ENCODE results near the gene ALKBH2.

Gene ALKBH2

GRCh38 chr12:109113661-109114321 is 20.5 kb upstream of the ALKBH2 start:
- Histone ChIP-seq H3K27me3 (ENCODE audit: control insufficient read depth, insufficient read depth, low read length) (no peaks in the 10 kb centered on the region), H3K27ac (ENCODE audit: low read length) (no peak overlapping the region), H3K4me3 (ENCODE audit: low read length) (no peak overlapping the region), H3K36me3 (ENCODE audit: control insufficient read depth, insufficient read depth, low read length) (peaks cover 4% of the 10 kb centered on the region; the same call in 1 of the 2 replicates), H3K9me3 (ENCODE audit: control insufficient read depth, insufficient read depth, low read length) (no peaks in the 10 kb centered on the region), H3K4me1 (ENCODE audit: control insufficient read depth, insufficient read depth, low read length) (peaks cover 3% of the 10 kb centered on the region; the same call in 1 of the 2 replicates)
- WGBS (ENCODE audit: insufficient coverage, insufficient read length): no CpG with 5 or more reads among the region's 5 CpGs
- no peak for DNase-seq (ENCODE audit: low read depth, low spot score)

- Histone ChIP-seq H3K4me1 (ENCODE audit: control insufficient read depth, insufficient read depth, low read length) (peaks cover 3% of the 10 kb centered on the region; the same call in 1 of the 2 replicates), H3K36me3 (ENCODE audit: control insufficient read depth, insufficient read depth, low read length) (peaks cover 4% of the 10 kb centered on the region; the same call in 1 of the 2 replicates), H3K27me3 (ENCODE audit: control insufficient read depth, insufficient read depth, low read length) (no peaks in the 10 kb centered on the region), H3K27ac (ENCODE audit: low read length) (no peak overlapping the region), H3K9me3 (ENCODE audit: control insufficient read depth, insufficient read depth, low read length) (no peaks in the 10 kb centered on the region), H3K4me3 (ENCODE audit: low read length) (no peak overlapping the region)
- no peak for DNase-seq (ENCODE audit: low read depth, low spot score)
- no CpG with 5 or more reads among the region's 11 CpGs for WGBS (ENCODE audit: insufficient coverage, insufficient read length)
These were observed 19.6 kb upstream of the ALKBH2 start for GRCh38 chr12:109112720-109113465.

- WGBS (ENCODE audit: insufficient coverage, insufficient read length): no CpG with 5 or more reads among the region's 28 CpGs
- peak overlapping the region; percentile 51; the same call in 1 of the 2 replicates for H3K4me3 ChIP-seq (ENCODE audit: low read length)
- H3K27me3 ChIP-seq (ENCODE audit: control insufficient read depth, insufficient read depth, low read length): no peaks in the 10 kb centered on the region
- H3K4me1 ChIP-seq (ENCODE audit: control insufficient read depth, insufficient read depth, low read length): peaks cover 3% of the 10 kb centered on the region; the same call in 1 of the 2 replicates
- no peaks in the 10 kb centered on the region for H3K9me3 ChIP-seq (ENCODE audit: control insufficient read depth, insufficient read depth, low read length)
- H3K36me3 ChIP-seq (ENCODE audit: control insufficient read depth, insufficient read depth, low read length): peaks cover 10% of the 10 kb centered on the region; the same call in 1 of the 2 replicates
- no peak overlapping the region for H3K27ac ChIP-seq (ENCODE audit: low read length)
- peak; percentile 61 for DNase-seq (ENCODE audit: low read depth, low spot score)
These were observed 17.8 kb upstream of the ALKBH2 start for GRCh38 chr12:109110988-109111495.

- WGBS (ENCODE audit: insufficient coverage, insufficient read length): no CpG with 5 or more reads among the region's 6 CpGs
- Histone ChIP-seq H3K27ac (ENCODE audit: low read length) (no peak overlapping the region), H3K36me3 (ENCODE audit: control insufficient read depth, insufficient read depth, low read length) (peaks cover 21% of the 10 kb centered on the region; the same call in 1 of the 2 replicates), H3K27me3 (ENCODE audit: control insufficient read depth, insufficient read depth, low read length) (no peaks in the 10 kb centered on the region), H3K4me3 (ENCODE audit: low read length) (no peak overlapping the region), H3K9me3 (ENCODE audit: control insufficient read depth, insufficient read depth, low read length) (no peaks in the 10 kb centered on the region), H3K4me1 (ENCODE audit: control insufficient read depth, insufficient read depth, low read length) (0 out of 2 replicates have a peak, but pooled peaks cover 2% of the 10 kb centered on the region)
- no peak for DNase-seq (ENCODE audit: low read depth, low spot score)
These were observed 16.6 kb upstream of the ALKBH2 start for GRCh38 chr12:109109746-109110350.

- no CpG with 5 or more reads among the region's 5 CpGs for WGBS (ENCODE audit: insufficient coverage, insufficient read length)
- peaks cover 33% of the 10 kb centered on the region for H3K36me3 ChIP-seq (ENCODE audit: control insufficient read depth, insufficient read depth, low read length)
These were observed 11.9 kb upstream of the ALKBH2 start for GRCh38 chr12:109105176-109105575.

GRCh38 chr12:109102491-109102890 is 9.2 kb upstream of the ALKBH2 start:
- Histone ChIP-seq H3K27me3 (ENCODE audit: control insufficient read depth, insufficient read depth, low read length) (no peaks in the 10 kb centered on the region), H3K27ac (ENCODE audit: low read length) (no peak overlapping the region), H3K36me3 (ENCODE audit: control insufficient read depth, insufficient read depth, low read length) (peaks cover 36% of the 10 kb centered on the region), H3K4me1 (ENCODE audit: control insufficient read depth, insufficient read depth, low read length) (no peaks in the 10 kb centered on the region), H3K4me3 (ENCODE audit: low read length) (no peak overlapping the region), H3K9me3 (ENCODE audit: control insufficient read depth, insufficient read depth, low read length) (no peaks in the 10 kb centered on the region)
- no peak for DNase-seq (ENCODE audit: low read depth, low spot score)
- no CpG with 5 or more reads among the region's 3 CpGs for WGBS (ENCODE audit: insufficient coverage, insufficient read length)

More at GRCh38 chr12:109105176-109105575, 11.9 kb upstream of the ALKBH2 start:
- Histone ChIP-seq H3K4me1 (ENCODE audit: control insufficient read depth, insufficient read depth, low read length) (no peaks in the 10 kb centered on the region), H3K9me3 (ENCODE audit: control insufficient read depth, insufficient read depth, low read length) (no peaks in the 10 kb centered on the region), H3K27ac (ENCODE audit: low read length) (no peak overlapping the region), H3K27me3 (ENCODE audit: control insufficient read depth, insufficient read depth, low read length) (no peaks in the 10 kb centered on the region), H3K4me3 (ENCODE audit: low read length) (no peak overlapping the region)
- no peak for DNase-seq (ENCODE audit: low read depth, low spot score)

GRCh38 chr12:109100741-109101140 is 7.5 kb upstream of the ALKBH2 start:
- H3K4me1 ChIP-seq (ENCODE audit: control insufficient read depth, insufficient read depth, low read length): peaks cover 1% of the 10 kb centered on the region; the same call in 1 of the 2 replicates
- no peaks in the 10 kb centered on the region for H3K9me3 ChIP-seq (ENCODE audit: control insufficient read depth, insufficient read depth, low read length)
- H3K36me3 ChIP-seq (ENCODE audit: control insufficient read depth, insufficient read depth, low read length): peaks cover 27% of the 10 kb centered on the region
- no CpG with 5 or more reads among the region's 4 CpGs for WGBS (ENCODE audit: insufficient coverage, insufficient read length)
- no peak overlapping the region for H3K4me3 ChIP-seq (ENCODE audit: low read length)
- no peaks in the 10 kb centered on the region for H3K27me3 ChIP-seq (ENCODE audit: control insufficient read depth, insufficient read depth, low read length)
- DNase-seq (ENCODE audit: low read depth, low spot score): no peak
- H3K27ac ChIP-seq (ENCODE audit: low read length): no peak overlapping the region

- WGBS (ENCODE audit: insufficient coverage, insufficient read length): no CpG with 5 or more reads among the region's 12 CpGs
- H3K36me3 ChIP-seq (ENCODE audit: control insufficient read depth, insufficient read depth, low read length): peaks cover 19% of the 10 kb centered on the region
These were observed 6.3 kb upstream of the ALKBH2 start for GRCh38 chr12:109099431-109100020.

GRCh38 chr12:109098651-109099050 is 5.4 kb upstream of the ALKBH2 start:
- no peak for DNase-seq (ENCODE audit: low read depth, low spot score)
- peaks cover 14% of the 10 kb centered on the region for H3K36me3 ChIP-seq (ENCODE audit: control insufficient read depth, insufficient read depth, low read length)
- WGBS (ENCODE audit: insufficient coverage, insufficient read length): no CpG with 5 or more reads among the region's 8 CpGs
- peak overlapping the region; percentile 79; the same call in 1 of the 2 replicates for H3K4me3 ChIP-seq (ENCODE audit: low read length)
- no peaks in the 10 kb centered on the region for H3K27me3 ChIP-seq (ENCODE audit: control insufficient read depth, insufficient read depth, low read length)
- H3K9me3 ChIP-seq (ENCODE audit: control insufficient read depth, insufficient read depth, low read length): no peaks in the 10 kb centered on the region
- H3K27ac ChIP-seq (ENCODE audit: low read length): no peak overlapping the region
- peaks cover 1% of the 10 kb centered on the region; the same call in 1 of the 2 replicates for H3K4me1 ChIP-seq (ENCODE audit: control insufficient read depth, insufficient read depth, low read length)

More at GRCh38 chr12:109099431-109100020, 6.3 kb upstream of the ALKBH2 start:
- no peak for DNase-seq (ENCODE audit: low read depth, low spot score)
- no peak overlapping the region for H3K4me3 ChIP-seq (ENCODE audit: low read length)
- no peaks in the 10 kb centered on the region for H3K27me3 ChIP-seq (ENCODE audit: control insufficient read depth, insufficient read depth, low read length)
- H3K4me1 ChIP-seq (ENCODE audit: control insufficient read depth, insufficient read depth, low read length): peaks cover 1% of the 10 kb centered on the region; the same call in 1 of the 2 replicates
- no peak overlapping the region for H3K27ac ChIP-seq (ENCODE audit: low read length)
- no peaks in the 10 kb centered on the region for H3K9me3 ChIP-seq (ENCODE audit: control insufficient read depth, insufficient read depth, low read length)

GRCh38 chr12:109098183-109098604 is 4.9 kb upstream of the ALKBH2 start:
- no CpG with 5 or more reads among the region's 32 CpGs for WGBS (ENCODE audit: insufficient coverage, insufficient read length)
- Histone ChIP-seq H3K4me1 (ENCODE audit: control insufficient read depth, insufficient read depth, low read length) (peaks cover 1% of the 10 kb centered on the region; the same call in 1 of the 2 replicates), H3K36me3 (ENCODE audit: control insufficient read depth, insufficient read depth, low read length) (peaks cover 12% of the 10 kb centered on the region), H3K27ac (ENCODE audit: low read length) (no peak overlapping the region), H3K4me3 (ENCODE audit: low read length) (peak overlapping the region; percentile 79), H3K27me3 (ENCODE audit: control insufficient read depth, insufficient read depth, low read length) (no peaks in the 10 kb centered on the region), H3K9me3 (ENCODE audit: control insufficient read depth, insufficient read depth, low read length) (no peaks in the 10 kb centered on the region)
- no peak for DNase-seq (ENCODE audit: low read depth, low spot score)

Data from iPS DF 6.9 (cell line).